ENCODE data around the gene SERPINA3. TPM values are rescaled to one million over a fixed set of nuclear protein-coding genes. Genes with fewer than 3 reads are reported as not detected.

Gene SERPINA3
- total and polyA plus RNA-seq, 9 donors: 49.6 to 291 (median 224) TPM

- WGBS, 3 donors: 90 to 92% (median 91%) methylated on average over 20 of the region's 20 CpGs
- intact Hi-C loops (cut with DNase I): no loop called here
- H3K4me1 ChIP-seq (ENCODE audit: insufficient read depth): peaks cover 25% of the 10 kb centered on the region
- no peaks in the 10 kb centered on the region for H3K9me3 ChIP-seq
- TF ChIP-seq POLR2A (IDR thresholded peaks at IDR 0.05): no peak
- TF ChIP-seq, protein P1, sequence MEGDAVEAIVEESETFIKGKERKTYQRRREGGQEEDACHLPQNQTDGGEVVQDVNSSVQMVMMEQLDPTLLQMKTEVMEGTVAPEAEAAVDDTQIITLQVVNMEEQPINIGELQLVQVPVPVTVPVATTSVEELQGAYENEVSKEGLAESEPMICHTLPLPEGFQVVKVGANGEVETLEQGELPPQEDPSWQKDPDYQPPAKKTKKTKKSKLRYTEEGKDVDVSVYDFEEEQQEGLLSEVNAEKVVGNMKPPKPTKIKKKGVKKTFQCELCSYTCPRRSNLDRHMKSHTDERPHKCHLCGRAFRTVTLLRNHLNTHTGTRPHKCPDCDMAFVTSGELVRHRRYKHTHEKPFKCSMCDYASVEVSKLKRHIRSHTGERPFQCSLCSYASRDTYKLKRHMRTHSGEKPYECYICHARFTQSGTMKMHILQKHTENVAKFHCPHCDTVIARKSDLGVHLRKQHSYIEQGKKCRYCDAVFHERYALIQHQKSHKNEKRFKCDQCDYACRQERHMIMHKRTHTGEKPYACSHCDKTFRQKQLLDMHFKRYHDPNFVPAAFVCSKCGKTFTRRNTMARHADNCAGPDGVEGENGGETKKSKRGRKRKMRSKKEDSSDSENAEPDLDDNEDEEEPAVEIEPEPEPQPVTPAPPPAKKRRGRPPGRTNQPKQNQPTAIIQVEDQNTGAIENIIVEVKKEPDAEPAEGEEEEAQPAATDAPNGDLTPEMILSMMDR (IDR thresholded peaks at IDR 0.05): no peak
- TF ChIP-seq EP300 (IDR thresholded peaks at IDR 0.05): no peak
- no peaks in the 10 kb centered on the region for H3K36me3 ChIP-seq
- DNase-seq: no peak
- no peak overlapping the region for H3K4me3 ChIP-seq
- H3K27me3 ChIP-seq: no peaks in the 10 kb centered on the region
- H3K27ac ChIP-seq: peak overlapping the region; percentile 85 to 88
Observed at GRCh38 chr14:94613720-94614644, 1.8 kb downstream of the SERPINA3 start.

- H3K27ac ChIP-seq: no peak overlapping the region
- peaks cover 25% of the 10 kb centered on the region for H3K4me1 ChIP-seq (ENCODE audit: insufficient read depth)
- intact Hi-C loops (cut with DNase I): loop anchor here in 1 of 4 donors (5.0 kb wide), 1 partner anchor 567 kb away; no protein-coding TSS in a partner anchor
- no peaks in the 10 kb centered on the region for H3K36me3 ChIP-seq
- H3K9me3 ChIP-seq: no peaks in the 10 kb centered on the region
- no peak overlapping the region for H3K4me3 ChIP-seq
- TF ChIP-seq POLR2A (IDR thresholded peaks at IDR 0.05): no peak
- TF ChIP-seq, protein P1 (IDR thresholded peaks at IDR 0.05): no peak
- no peak for TF ChIP-seq EP300 (IDR thresholded peaks at IDR 0.05)
- H3K27me3 ChIP-seq: no peaks in the 10 kb centered on the region
- 92 to 96% (median 95%) methylated on average over 7 of the region's 7 CpGs for WGBS, 3 donors
- DNase-seq: no peak
Observed at GRCh38 chr14:94614802-94615201, 2.6 kb downstream of the SERPINA3 start.

DNA sequence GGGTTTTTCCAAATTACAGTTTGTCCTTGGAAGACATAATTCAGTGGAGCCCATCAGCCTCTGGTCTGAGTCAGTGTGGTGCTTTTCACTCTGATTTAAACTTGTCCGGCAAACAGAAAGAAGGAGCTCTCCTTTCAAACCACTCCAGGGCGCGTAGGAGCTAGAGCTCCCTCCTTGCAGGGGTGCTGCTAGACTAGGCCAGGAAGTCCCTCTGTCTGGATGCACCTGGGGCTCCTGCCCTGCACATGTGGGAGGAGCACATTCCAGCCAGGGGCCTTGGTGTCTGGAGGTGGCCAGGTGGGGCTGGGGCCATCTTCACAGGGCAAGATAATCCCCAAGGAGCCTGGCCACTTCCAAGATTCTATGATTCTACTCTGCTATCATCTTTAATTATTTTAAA lies 3.1 kb downstream of the SERPINA3 start:
- Histone ChIP-seq H3K9me3 (no peaks in the 10 kb centered on the region), H3K36me3 (no peaks in the 10 kb centered on the region), H3K4me1 (ENCODE audit: insufficient read depth) (peaks cover 25% of the 10 kb centered on the region), H3K27ac (no peak overlapping the region), H3K27me3 (no peaks in the 10 kb centered on the region), H3K4me3 (no peak overlapping the region)
- TF ChIP-seq, protein P1 (IDR thresholded peaks at IDR 0.05): no peak
- TF ChIP-seq POLR2A (IDR thresholded peaks at IDR 0.05): no peak
- TF ChIP-seq EP300 (IDR thresholded peaks at IDR 0.05): no peak
- no peak for DNase-seq
- intact Hi-C loops (cut with DNase I): loop anchor here in 1 of 4 donors (5.0 kb wide), 1 partner anchor 567 kb away; no protein-coding TSS in a partner anchor
- 92 to 96% (median 94%) methylated on average over 3 of the region's 3 CpGs for WGBS, 3 donors

DNA sequence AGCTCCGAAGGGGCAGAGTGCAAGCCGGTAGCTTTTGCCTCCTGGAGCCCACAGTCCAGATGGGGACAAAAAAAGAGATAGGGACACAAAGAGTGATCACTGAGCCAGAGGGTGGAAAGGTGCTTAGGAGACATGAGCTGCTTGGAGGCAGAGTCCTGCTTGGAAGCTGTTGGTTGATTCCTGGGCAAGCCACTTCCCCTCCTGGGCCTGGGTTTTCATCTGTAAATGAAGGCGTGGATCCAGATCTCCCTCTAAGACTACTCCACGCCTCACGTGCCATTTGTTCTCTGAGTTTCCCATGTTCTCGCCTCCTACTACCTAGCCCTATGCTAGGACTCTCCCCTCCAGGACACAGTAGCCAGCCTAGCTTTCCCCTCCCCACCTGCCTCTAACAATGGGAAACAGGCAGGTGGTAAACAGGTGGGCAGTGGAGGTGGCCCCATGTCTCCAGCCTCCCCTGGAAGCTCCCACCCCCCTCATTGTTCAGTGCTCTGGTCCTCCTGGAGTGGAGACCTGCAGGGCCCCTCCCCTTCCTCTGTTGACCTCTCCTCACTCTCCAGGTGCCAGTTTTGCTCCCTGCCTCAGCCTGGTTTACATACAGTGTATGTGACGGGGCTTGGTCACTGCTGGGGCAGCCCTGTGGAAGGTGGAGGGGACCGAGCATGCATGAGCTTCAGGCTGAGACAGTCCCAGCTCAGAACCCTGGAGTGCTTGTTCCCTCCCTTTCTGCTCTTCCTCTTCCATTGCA lies 3.8 kb downstream of the SERPINA3 start:
- Histone ChIP-seq H3K27me3 (no peaks in the 10 kb centered on the region), H3K27ac (no peak overlapping the region), H3K4me1 (ENCODE audit: insufficient read depth) (peaks cover 25% of the 10 kb centered on the region), H3K36me3 (no peaks in the 10 kb centered on the region), H3K9me3 (no peaks in the 10 kb centered on the region), H3K4me3 (no peak overlapping the region)
- no peak for TF ChIP-seq EP300 (IDR thresholded peaks at IDR 0.05)
- TF ChIP-seq, protein P1 (IDR thresholded peaks at IDR 0.05): no peak
- TF ChIP-seq POLR2A (IDR thresholded peaks at IDR 0.05): no peak
- 92 to 96% (median 93%) methylated on average over 8 of the region's 8 CpGs for WGBS, 3 donors
- intact Hi-C loops (cut with DNase I): loop anchor here in 1 of 4 donors (5.0 kb wide), 1 partner anchor 566 kb away; no protein-coding TSS in a partner anchor
- DNase-seq: no peak

Data from ovary (tissue), 9 donors.